ENCODE data around the gene ZPLD1. TPM values are rescaled to one million over a fixed set of nuclear protein-coding genes. Genes with fewer than 3 reads are reported as not detected.

Gene ZPLD1
- total and polyA plus RNA-seq, 2 of the 8 experiments (the other 6 are each of a cell fraction or from before 2014, with no cell fraction given): not detected

GRCh38 chr3:102525624-102526023 lies 90.8 kb downstream of the ZPLD1 start (continued):
- no peak for TF ChIP-seq JUN (IDR thresholded peaks at IDR 0.05; ENCODE audit: low read depth, low read length)
- TF ChIP-seq CBX8 (IDR thresholded peaks at IDR 0.05; ENCODE audit: borderline replicate concordance, low read depth, low read length): no peak
- no peak for TF ChIP-seq YY1 (IDR thresholded peaks at IDR 0.05; ENCODE audit: low read depth, low read length)
- no peak for TF ChIP-seq KDM4A (IDR thresholded peaks at IDR 0.05; ENCODE audit: low read depth, low read length, severe bottlenecking)
